Hematopoietic multipotent progenitor cell treated with erythropoietin and hydrocortisone succinate and interleukin-3 and kit ligand, for 6 days (in vitro differentiated cells): ENCODE measurements around the gene WDR44.
"Not testable (repeated sequence)": the region's sequence is repeated elsewhere in the genome, so short reads cannot be mapped to it uniquely, and the experiment has no call there.

Source experiments
- DNase-seq: peaks from one replicate; pipeline ENCODE4 v3.0.0-alpha.2; 2015

The WDR44 gene, protein sequence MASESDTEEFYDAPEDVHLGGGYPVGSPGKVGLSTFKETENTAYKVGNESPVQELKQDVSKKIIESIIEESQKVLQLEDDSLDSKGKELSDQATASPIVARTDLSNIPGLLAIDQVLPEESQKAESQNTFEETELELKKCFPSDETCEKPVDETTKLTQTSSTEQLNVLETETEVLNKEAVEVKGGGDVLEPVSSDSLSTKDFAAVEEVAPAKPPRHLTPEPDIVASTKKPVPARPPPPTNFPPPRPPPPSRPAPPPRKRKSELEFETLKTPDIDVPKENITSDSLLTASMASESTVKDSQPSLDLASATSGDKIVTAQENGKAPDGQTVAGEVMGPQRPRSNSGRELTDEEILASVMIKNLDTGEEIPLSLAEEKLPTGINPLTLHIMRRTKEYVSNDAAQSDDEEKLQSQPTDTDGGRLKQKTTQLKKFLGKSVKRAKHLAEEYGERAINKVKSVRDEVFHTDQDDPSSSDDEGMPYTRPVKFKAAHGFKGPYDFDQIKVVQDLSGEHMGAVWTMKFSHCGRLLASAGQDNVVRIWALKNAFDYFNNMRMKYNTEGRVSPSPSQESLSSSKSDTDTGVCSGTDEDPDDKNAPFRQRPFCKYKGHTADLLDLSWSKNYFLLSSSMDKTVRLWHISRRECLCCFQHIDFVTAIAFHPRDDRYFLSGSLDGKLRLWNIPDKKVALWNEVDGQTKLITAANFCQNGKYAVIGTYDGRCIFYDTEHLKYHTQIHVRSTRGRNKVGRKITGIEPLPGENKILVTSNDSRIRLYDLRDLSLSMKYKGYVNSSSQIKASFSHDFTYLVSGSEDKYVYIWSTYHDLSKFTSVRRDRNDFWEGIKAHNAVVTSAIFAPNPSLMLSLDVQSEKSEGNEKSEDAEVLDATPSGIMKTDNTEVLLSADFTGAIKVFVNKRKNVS

DNA sequence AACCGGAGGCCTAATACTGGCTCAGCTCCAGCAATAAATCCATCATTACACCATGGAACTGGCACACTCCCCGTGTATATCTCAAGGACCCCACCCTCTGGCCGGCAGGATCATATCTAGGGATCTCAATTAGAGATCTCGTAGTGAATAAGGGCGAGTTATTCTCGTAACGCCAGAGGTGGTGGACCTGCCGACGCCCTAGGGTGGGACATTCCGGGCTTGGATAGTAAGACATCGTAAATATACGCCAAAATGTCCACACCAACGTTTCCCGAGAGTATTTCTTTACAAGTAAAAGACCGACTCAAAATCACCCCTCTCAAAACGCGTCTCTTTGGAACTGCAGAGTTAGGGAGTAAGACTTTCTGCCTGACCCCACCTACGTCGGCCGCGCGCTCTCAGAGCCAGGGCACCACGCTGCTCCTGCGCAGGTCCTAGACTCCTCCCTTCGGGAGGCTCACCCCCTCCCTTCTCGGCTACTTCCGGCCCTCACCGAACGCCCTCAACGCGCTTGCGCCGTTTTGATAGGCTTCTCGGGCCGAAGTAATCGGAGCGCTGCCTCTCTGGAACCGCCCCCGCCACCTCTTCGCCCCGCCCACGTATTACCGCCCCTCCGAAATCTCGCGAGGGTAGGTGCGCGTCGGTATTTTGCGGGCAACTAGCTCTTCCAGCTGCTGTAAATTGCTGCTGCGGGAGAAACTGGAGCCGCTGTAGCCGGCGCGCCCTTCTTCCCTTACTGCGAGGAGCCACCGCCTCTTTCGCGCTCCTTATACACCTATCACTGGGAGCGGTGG lies at the start of gene WDR44:
Gene WDR44, plus strand, starts transcription at position 643 of the 794 bp plus-strand sequence. CDS start 398 bp downstream, outside the sequence.
- DNase-seq = peak; percentile 97

DNA sequence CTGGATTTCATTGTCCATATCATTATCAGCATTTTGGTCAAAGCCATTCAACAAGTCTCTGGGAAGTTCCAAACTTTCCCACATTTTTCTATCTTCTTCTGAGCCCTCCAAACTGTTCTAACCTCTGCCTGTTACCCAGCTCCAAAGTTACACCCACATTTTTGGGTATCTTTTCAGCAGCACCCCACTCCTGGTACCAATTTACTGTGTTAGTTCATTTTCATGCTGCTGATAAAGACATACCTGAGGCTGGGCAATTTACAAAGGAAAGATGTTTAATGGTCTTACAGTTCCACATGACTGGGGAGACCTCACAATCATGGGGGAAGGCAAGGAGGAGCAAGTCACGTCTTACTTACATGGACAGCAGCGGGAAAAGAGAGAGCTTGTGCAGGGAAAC lies 40.1 kb upstream of the WDR44 start:
- not testable (repeated sequence) for DNase-seq

DNA sequence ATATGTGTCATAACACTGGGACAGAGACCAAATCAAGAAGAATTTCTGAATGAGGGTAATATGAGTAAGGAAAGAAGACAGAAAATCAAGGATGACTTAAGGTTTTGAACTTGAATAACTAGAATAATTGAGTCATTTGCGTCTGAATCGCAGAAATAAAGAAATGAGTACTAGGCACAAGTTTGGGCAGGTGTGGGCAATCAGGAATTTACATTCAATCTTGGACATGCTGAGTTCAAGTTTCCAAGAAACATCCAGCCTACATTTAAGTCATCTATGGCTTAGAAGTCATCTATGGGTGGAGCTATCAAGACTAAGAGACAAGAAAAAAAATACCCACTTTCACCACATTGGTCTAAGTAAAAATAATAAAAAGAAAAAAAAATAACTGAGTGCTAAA lies 30.4 kb upstream of the WDR44 start:
- no peak for DNase-seq

DNA sequence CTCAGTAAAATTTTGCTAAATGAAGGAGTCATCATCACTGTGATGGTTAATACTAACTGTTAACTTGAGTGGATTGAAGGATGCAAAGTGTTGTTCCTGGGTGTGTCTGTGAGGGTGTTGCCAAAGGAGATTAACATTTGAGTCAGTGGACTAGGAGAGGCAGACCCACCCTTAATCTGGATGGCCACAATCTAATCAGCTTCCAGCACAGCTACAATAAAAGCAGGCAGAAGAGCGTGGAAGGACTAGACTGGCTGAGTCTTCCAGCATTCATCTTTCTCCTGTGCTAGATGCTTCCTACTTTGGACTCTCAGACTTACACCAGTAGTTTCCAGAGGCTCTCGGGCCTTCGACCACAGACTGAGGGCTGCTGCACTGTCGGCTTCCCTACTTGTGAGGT lies 21.3 kb upstream of the WDR44 start:
- peak; percentile 68 for DNase-seq

DNA sequence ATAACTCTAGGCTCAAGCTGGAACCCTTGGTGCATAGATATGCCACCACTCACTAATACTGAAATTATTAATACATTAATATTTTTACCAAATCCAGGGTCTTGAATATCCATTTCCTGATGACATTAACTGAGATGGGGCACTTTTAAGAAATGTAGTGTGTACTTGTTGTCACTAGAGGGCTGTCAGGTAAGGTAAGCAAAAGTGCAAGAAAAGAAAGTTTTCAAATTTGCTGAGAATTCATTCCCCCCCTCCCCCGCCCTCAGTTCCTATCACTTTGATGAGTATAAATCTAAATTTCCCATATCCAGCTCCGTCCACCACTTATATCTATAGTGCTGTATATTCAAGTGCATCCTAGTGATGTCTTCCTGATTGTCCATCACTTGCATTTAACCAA lies 20.5 kb upstream of the WDR44 start:
- DNase-seq = peak; percentile 49

DNA sequence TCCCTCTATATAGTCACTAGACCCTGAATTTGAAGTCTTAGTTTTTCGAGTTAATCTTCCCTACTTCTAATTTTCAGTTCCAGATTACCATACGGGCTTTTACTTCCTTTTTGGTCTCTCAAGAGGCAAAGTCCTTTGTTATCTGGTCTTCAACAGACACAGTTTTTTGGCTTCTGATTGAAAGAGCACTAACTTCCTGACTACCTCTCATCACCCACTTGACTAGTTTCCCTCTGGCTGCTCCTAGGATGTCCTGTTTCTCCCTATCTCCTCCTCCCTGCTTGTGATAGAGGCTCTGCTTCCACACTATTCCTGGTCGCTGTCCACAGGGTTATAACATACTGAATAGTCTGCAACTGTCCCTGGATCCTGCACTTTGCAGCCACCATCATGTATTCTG lies 16.7 kb upstream of the WDR44 start:
- peak; percentile 83 for DNase-seq

DNA sequence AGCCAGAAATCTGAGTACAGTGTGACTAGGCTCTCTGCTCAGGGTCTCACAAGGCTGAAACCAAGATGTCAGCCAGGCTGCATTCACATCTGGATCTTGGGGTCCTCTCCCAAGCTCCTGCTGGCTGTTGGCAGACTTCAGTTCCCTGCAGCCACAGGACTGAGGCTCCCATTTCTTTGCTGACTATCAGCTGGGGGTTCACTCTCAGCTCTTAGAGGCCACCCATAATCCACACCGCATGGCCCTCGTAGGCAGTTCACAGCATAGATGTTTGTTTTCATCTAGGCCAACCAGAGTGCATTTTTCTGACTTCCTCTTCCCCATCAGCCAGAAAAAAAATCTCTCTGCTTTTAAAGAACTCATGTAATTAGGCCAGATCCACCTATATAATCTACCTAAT lies 8.2 kb upstream of the WDR44 start:
- no peak for DNase-seq

DNA sequence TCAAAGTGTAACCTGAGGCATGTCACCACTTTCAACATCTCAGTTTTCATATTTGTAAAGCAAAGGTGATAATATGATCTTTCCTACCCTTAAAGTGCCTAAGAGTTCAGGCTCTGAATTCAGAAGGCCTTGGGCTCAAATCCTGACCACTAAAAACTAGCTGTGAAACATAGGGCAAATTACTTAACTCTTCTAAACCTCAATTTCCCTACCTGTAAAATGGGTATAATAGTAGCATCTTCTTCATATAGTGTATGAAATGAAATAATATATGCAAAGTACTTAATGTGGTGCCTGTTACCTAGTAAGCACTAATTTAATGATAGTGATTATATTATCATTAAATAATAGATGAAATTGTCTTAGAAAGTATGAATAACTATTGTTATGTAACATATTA lies 7.0 kb upstream of the WDR44 start:
- DNase-seq = no peak

DNA sequence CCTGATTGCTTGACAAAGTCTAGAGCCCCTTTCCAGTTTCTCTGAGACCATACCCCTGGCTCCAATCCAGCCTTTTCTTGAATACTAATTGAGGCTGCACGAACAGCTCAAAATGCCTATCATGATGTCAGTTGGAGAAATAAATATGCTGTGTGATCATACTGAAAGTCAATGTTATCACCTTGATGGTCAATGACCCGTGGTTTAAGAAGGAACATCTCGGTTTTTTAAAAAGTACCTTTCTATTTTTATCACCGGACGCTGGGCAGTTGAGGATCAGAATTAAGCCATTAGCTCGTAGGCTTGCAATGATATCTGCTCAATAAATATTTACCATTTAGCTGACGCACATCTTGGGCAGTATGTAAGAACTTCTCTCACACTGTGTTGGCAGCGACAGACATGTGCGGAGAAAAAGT lies 852 bp upstream of the WDR44 start:
- peak; percentile 35 for DNase-seq

DNA sequence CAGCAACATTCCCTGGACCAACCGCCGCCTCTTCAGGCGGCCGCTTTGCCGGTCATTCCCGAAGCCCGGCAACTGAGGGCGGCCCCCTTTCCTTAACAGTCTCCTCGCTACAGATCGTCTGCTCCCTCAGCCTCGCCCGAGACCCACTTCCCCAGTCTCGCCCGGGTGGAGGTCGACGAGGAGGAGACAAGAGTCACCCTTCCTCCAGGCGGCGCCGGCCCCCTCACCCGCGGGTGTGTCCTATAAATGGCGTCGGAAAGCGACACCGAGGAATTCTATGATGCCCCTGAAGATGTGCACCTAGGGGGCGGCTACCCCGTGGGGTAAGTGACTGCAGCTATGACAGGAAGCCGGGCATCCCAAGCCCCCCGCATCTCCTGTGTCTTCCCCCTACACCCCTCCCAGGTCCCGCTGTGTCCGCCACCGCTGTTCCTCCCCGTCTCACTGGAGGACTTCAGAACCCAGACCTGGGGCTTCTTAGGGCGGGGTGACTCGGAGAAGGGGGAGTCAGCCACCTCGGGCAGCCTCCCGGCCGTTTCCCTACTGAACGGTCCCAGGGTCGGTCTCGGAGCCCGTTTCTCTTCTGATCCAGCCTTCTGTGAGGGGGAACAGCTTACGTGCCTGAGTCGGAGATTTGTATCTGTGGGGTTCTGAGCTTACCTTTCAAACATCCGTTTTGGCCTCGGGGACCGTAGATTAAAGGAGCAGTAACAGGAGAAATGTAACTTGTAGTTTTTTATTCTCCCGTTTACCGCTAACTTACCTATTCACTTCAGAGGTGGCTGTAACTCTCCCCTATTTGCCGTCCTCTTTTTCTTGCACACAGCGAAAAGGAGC lies 570 bp downstream of the WDR44 start:
- DNase-seq = peak; percentile 57

DNA sequence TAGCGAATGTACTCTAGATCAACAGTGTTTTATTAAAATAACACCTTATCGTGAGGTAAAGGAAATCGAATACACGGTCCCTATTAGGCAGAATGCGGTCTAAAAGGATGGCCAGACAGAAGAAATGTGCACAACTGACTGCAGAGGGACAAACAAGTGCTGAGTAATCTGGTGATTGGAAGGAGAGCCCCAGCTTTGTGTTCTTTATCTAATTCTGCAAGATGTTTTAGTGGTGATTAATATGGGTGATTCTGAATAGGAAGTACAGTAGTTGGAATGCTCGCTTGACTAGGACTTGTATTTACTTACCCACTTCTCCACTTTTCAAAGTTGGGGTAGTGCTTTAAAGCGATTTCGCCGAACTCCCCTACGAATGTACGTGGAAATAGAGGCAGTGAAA lies 1.2 kb downstream of the WDR44 start:
- peak; percentile 76 for DNase-seq

DNA sequence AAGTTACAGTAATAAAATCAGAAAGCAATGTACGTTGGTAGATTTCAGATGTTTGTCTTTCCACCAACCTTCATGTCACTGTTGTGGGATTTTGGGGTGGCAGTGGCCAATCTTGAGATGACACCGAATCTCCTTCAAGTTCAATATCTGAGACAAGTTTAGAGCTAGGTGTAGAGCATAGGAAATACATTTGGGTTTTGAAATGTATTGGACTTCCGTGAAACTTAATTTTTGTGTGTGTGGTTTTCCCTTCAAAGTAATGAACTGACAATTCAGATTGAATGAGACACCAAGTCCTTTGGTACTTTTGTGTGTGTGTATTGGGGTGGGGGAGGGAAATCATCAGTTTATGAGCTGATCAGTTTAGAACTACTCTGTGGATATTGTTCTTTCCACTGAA lies 1.8 kb downstream of the WDR44 start:
- DNase-seq = no peak

DNA sequence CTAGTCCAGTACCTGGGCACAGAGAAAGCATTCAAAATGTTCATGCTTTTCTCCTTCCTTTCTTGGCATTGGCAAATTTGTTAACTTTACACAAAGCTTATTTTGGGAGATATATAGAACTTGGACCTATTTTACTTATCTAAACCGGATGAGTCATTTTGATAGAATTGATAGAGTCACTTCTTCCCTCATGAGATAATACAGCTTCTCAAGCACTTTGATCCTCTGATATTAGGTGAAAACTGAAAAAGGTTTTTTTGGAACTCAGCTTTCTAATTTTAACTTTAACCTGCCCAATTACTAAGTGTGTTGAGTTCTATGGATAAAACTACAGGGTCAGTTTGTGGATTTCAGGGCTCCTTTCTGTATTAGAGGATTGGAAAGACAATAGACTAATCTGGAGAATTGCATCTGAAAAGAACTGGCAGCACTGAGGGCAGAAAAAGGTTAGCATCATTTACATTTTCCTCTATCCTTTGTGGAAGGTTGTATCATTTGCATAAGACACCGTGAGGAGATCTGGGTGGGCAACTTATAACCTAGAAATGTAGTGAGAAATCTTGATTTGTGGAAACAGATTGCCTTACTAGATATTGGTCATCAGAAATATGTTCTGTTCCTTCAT lies 2.4 kb downstream of the WDR44 start:
- DNase-seq = no peak

DNA sequence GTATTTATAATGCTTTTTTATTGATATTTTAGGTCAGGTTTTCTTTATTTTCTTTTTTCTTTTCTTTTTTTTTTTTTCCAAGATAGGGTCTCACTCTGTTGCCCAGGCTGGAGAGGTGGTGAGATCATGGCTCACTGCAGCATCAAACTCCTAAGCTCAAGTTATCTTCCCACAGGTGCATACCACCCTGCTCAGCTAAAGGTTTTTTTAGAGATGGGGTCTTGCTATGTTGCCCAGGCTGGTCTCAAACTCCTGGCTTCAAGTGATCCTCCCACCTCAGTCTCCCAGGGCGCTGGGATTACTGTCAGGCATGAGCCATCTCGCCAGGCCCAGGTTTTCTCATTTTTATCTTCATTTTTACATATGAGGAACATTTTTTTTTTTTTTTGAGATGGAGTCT lies 3.3 kb downstream of the WDR44 start:
- no peak for DNase-seq

DNA sequence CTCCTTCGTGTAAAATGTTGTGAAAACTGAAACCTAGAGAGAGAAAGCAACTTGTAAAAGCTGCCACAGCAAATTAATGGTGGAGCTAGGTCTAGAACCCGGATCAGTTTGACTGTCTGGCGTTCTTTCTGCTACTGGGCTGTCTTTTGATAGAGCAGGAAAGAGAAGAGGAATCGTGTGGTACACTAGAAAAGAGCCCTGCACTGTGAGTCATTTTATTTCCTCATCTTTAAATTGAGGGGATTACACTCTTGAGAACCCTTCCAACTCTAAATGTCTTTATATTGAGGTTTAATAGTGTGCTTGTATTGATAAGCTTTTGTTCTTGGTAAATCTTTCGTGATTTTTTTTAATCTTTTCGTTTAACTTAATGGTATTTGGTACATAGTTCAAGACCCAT lies 4.3 kb downstream of the WDR44 start:
- DNase-seq = no peak

DNA sequence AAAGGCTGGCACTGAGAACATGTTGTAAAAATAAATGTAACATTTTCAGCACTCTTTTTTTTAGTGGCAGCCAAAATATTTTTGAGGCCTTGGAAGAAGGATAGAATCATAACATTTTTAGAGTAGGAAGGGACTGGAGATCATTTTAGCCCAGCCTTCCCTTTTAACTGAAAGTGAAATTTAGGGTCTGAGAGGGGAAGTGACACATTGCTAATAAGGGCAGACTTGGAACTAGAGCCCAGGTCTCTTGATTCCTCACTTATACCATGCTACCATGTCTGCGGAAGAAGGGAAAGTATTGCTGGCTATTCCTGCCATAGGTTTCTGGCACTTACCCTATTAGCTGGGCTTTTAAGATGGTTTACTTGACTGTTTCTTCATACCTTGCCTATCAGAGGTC lies 4.8 kb downstream of the WDR44 start:
- DNase-seq = no peak

DNA sequence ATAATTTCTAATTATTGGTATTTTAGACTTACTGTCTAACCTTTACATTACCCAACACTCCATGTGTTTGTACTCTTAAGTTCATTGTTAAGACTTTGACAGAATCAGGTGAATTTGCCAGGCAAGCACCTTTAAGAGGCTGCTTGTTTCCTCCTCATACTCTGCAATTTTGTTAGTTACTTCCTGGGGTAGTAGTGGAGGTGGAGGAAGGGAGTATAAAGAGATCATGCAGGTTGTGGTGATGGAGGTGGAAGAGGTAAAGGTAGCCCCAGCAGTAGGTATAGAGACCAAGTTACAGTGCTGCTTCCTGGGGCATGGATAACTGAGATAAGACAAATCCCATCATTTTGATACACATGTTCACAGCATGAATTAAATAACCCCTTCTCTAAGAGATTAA lies 6.7 kb downstream of the WDR44 start:
- DNase-seq = no peak

DNA sequence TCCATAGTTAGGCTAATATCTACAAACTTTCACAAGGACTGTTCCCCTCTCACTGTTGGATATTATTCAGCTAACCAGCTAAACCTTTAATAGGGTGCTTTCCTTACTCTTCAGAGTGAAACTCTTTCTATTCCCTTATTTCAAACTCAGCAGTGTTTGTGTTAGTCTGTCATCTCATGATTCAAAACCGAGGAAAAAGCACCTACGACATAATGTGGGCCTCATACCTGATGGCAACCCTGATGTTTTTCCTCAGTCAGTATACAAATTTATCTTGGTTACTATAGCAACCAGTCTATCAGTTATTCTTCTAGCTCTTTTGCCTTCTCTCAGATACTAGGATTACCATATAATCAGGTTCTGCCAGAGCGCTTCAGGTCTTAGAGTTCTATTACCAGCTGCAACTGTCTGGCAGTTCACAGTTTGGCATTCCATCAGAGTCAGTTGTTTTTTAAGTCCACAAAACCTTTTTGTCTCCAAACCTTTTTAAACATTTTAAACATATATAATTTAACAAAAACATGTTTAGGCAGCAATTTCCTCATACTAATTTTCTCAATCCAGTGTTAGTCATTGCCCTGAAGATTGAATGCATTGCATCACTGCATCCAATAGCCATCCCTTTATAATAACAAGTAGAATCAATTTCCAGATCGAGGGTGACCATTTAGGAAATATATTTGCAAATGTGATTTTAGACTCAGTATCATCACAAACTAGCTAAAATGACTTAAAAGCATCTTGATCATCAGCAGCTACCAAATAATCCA lies 7.4 kb downstream of the WDR44 start:
- peak; percentile 37 for DNase-seq

DNA sequence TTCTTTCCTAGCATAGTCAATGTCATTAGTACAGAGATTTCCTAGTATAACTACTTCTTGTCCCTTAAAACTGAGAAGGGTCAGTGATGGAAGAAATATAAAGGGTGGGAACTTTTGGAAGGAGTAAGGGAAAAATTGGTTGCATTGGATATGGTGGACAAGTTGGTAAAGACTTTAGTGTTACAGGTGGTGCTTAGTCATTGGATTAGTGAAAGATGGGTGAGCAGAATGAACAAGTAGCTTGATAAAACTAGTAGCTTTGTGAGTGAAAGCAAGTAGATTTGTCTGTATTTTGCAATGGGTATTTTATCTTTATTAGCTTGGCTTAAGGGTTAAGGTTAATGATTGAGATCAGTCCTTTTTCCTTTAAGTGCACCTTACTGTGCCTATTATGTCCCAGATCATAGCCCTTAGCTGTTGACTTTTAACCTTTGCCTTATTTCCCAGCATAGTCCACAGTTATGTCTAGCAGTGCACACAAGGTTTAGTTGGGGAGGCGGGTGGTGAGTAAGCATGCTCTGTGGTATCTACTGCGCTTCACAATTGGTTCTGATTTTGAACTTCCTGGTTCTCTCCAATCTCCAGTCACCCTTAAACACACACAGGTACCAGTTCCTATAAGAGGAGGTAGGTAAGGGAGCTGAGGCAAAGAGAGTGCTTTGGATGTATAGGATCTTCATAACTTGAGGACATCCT lies 9.5 kb downstream of the WDR44 start:
- no peak for DNase-seq

DNA sequence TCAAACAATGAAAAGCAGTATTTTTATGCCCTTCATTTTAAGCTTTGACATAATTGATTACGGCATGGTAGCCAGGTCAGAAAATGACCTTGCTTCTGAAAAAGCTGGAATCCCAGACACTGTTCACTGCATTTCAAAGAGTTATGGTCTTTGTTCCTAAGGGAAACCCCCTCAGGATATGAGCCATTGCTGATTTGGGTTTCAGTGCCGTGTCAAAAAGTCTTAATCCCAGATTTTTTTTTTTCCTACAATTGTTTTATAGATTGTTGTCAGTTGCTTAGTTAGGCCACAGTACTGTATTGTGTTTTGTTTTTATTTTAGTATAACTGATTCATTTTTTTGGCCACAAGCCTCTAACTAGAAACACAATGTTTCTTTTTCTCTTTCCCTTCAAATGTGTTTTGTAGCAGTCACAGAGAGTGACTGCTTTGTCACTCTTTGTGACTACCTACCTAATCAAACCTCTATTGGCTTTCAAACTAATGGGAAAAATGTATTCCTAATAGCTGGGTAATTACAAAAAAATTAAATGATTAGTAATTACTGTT lies 10.3 kb downstream of the WDR44 start:
- DNase-seq = no peak
